ENCODE results near the gene USP48. TPM values are rescaled to one million over a fixed set of nuclear protein-coding genes. Genes with fewer than 3 reads are reported as not detected.

USP48 gene
- total and polyA plus RNA-seq, 2 of the 4 experiments (the other 2 are of a cell fraction), result 24.7 to 25.0 TPM

DNA sequence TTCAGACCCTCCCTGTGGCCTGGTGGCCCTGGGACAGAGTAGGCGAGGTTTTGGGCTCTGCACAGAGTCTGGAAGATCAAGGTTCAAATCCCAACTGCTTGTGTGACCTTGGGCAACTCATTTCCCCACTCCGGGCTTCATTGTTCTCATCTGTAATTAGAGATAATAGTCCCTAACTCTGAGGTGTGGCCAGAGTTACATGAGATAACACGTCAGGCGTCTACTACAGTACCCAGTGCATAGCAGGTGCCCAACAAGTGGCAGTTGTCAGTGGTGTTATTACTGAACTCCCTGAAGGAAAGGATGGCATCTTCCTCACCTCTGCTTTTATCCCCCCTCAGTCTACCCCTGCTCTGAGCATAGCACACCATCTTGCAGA, 134.6 kb downstream of the USP48 start:
- no peak overlapping the region for H2BK5ac ChIP-seq (ENCODE audit: low read depth, low read length, poor library complexity, severe bottlenecking)
- H4K5ac ChIP-seq (ENCODE audit: low read depth, low read length), result no peak overlapping the region
- POLR2A ChIA-PET (ENCODE audit: unreplicated experiment), result no interaction called here
- intact Hi-C loops (cut with micrococcal nuclease), result loop anchor here (1.0 kb wide), 1 partner anchor 11 kb away; no protein-coding TSS in a partner anchor
- no peak overlapping the region for H2AK5ac ChIP-seq (ENCODE audit: low read depth, low read length)
- BruUV-seq (replicated peaks), result no TSS peak
- peaks cover 4% of the 10 kb centered on the region; the same call in 1 of the 2 replicates for H4K20me1 ChIP-seq (ENCODE audit: insufficient read depth, low read length)
- no peak overlapping the region for H3K4me2 ChIP-seq (ENCODE audit: low read depth, low read length)
- no peak overlapping the region for H3K56ac ChIP-seq (ENCODE audit: extremely low read depth, insufficient read depth, low read length)
- no peak overlapping the region for H2BK20ac ChIP-seq (ENCODE audit: low read depth, low read length)
- no peak overlapping the region for H2BK15ac ChIP-seq (ENCODE audit: low read depth, low read length)
- H3K9me3 ChIP-seq (ENCODE audit: control insufficient read depth, insufficient read depth, low read length), result no peaks in the 10 kb centered on the region
- ATAC-seq (ENCODE audit: low read depth) (no peak), DNase-seq (no peak)
- CTCF ChIA-PET, result interaction anchor here (1.5 kb wide), 1 partner anchor 158 kb away, joined by 3 read pairs; no protein-coding TSS in a partner anchor
- peaks cover 56% of the 10 kb centered on the region for H3K27me3 ChIP-seq (ENCODE audit: control insufficient read depth, insufficient read depth, low read length)
- no peaks in the 10 kb centered on the region for H3K36me3 ChIP-seq (ENCODE audit: control insufficient read depth, insufficient read depth, low read length)
- no peak overlapping the region for H2AFZ ChIP-seq (replicated peaks; ENCODE audit: low read length, poor library complexity)
- H2AK9ac ChIP-seq (replicated peaks; ENCODE audit: low read depth, low read length, poor library complexity), result no peak overlapping the region
- H3K18ac ChIP-seq (ENCODE audit: low read depth, low read length), result no peak overlapping the region
- no peak overlapping the region for H3K9ac ChIP-seq (ENCODE audit: low read depth, low read length)
- no peak overlapping the region for H3K23ac ChIP-seq (ENCODE audit: low read depth, low read length)
- no peak overlapping the region for H3K4me3 ChIP-seq (ENCODE audit: insufficient read depth, low read depth, low read length)
- peaks cover 3% of the 10 kb centered on the region; the same call in 1 of the 2 replicates for H3K4me1 ChIP-seq (ENCODE audit: control insufficient read depth, insufficient read depth, low read length)
- TF ChIP-seq RAD21 (IDR thresholded peaks at IDR 0.05; ENCODE audit: low read length), result no peak
- TF ChIP-seq ELK1 (IDR thresholded peaks at IDR 0.05; ENCODE audit: borderline replicate concordance, low read depth, low read length), result no peak
- no peak for TF ChIP-seq BHLHE40 (IDR thresholded peaks at IDR 0.05; ENCODE audit: low read depth, low read length)
- TF ChIP-seq MAZ (IDR thresholded peaks at IDR 0.05; ENCODE audit: borderline replicate concordance, low read depth, low read length), result no peak
- no peak for TF ChIP-seq RFX5 (IDR thresholded peaks at IDR 0.05; ENCODE audit: low read depth, low read length)
- no peak for TF ChIP-seq CEBPB (IDR thresholded peaks at IDR 0.05; ENCODE audit: low read depth, low read length)
- no peak for TF ChIP-seq NFE2L2 (IDR thresholded peaks at IDR 0.05; ENCODE audit: low read depth, low read length)
- no peak for TF ChIP-seq FOS (IDR thresholded peaks at IDR 0.05; ENCODE audit: low read depth, low read length)
- no peak for TF ChIP-seq CHD1 (IDR thresholded peaks at IDR 0.05; ENCODE audit: low read depth, low read length)
- TF ChIP-seq, protein P1, sequence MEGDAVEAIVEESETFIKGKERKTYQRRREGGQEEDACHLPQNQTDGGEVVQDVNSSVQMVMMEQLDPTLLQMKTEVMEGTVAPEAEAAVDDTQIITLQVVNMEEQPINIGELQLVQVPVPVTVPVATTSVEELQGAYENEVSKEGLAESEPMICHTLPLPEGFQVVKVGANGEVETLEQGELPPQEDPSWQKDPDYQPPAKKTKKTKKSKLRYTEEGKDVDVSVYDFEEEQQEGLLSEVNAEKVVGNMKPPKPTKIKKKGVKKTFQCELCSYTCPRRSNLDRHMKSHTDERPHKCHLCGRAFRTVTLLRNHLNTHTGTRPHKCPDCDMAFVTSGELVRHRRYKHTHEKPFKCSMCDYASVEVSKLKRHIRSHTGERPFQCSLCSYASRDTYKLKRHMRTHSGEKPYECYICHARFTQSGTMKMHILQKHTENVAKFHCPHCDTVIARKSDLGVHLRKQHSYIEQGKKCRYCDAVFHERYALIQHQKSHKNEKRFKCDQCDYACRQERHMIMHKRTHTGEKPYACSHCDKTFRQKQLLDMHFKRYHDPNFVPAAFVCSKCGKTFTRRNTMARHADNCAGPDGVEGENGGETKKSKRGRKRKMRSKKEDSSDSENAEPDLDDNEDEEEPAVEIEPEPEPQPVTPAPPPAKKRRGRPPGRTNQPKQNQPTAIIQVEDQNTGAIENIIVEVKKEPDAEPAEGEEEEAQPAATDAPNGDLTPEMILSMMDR (conservative IDR thresholded peaks at IDR 0.05; ENCODE audit: low read depth, low read length), result no peak
- no peak for TF ChIP-seq RCOR1 (IDR thresholded peaks at IDR 0.05; ENCODE audit: insufficient replicate concordance, low read length)
- no peak for TF ChIP-seq MXI1 (IDR thresholded peaks at IDR 0.05; ENCODE audit: borderline replicate concordance, low read depth, low read length)
- TF ChIP-seq MAFK (IDR thresholded peaks at IDR 0.05; ENCODE audit: low read depth, low read length), result no peak
- no peak for TF ChIP-seq POLR2A (IDR thresholded peaks at IDR 0.05; ENCODE audit: low read depth, low read length)
- TF ChIP-seq SMC3 (IDR thresholded peaks at IDR 0.05; ENCODE audit: low read depth, low read length), result no peak
- TF ChIP-seq, protein P2, sequence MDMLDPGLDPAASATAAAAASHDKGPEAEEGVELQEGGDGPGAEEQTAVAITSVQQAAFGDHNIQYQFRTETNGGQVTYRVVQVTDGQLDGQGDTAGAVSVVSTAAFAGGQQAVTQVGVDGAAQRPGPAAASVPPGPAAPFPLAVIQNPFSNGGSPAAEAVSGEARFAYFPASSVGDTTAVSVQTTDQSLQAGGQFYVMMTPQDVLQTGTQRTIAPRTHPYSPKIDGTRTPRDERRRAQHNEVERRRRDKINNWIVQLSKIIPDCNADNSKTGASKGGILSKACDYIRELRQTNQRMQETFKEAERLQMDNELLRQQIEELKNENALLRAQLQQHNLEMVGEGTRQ (IDR thresholded peaks at IDR 0.05; ENCODE audit: low read depth, low read length), result no peak
- no peaks in the 10 kb centered on the region for H3K79me1 ChIP-seq (ENCODE audit: low read depth in 1 of 2, low read length in 2 of 2)
- no peak overlapping the region for H4K8ac ChIP-seq (ENCODE audit: low read depth in 2 of 2, low read length in 2 of 2)
- no peaks in the 10 kb centered on the region for H3K9me1 ChIP-seq (ENCODE audit: insufficient read depth, low read length)
- no peak overlapping the region for H4K91ac ChIP-seq (ENCODE audit: insufficient read depth, low read depth, low read length)
- no peak overlapping the region for H2BK120ac ChIP-seq (ENCODE audit: low read depth, low read length)
- no peak overlapping the region for H3K27ac ChIP-seq (ENCODE audit: insufficient read depth, low read length)
- H3K14ac ChIP-seq (replicated peaks; ENCODE audit: low read depth, low read length), result no peak overlapping the region
- dilution Hi-C loops (cut with HindIII; ENCODE audit: low sequenced_read_pairs, unreplicated experiment), result no loop called here
- H3K4ac ChIP-seq (ENCODE audit: low read depth, low read length), result no peak overlapping the region
- no CpG with 5 or more reads among the region's 4 CpGs for WGBS, 2 experiments (ENCODE audit: extremely low coverage in 2 of 2, insufficient read length in 1 of 2)
- in situ Hi-C loops (cut with MboI; ENCODE audit: low sequenced_read_pairs), result no loop called here

Data from IMR-90 (cell line).